Umbilical cord (tissue), 2 donors: ENCODE data around the gene SAYSD1. TPM values are rescaled to one million over a fixed set of nuclear protein-coding genes. Genes with fewer than 3 reads are reported as not detected.

Source experiments
- DNase-seq: peaks from one replicate; pipeline ENCODE4 v3.0.0-alpha.2; 2015; ENCODE audit warnings: low spot score
- total RNA-seq: library from RNA; depleted of rRNA; stranded (reverse); fragments of >200 nt; gene quantifications from one replicate; pipeline ENCODE4 v1.2.3, GENCODE V29; 2014; ENCODE audit warnings: low replicate concordance; ENCODE audit not compliant: insufficient read depth

The SAYSD1 gene
- total RNA-seq, 1 donor from 2014 or later: 39.2 TPM

- DNase-seq: no peak
These were observed 6.7 kb downstream of the SAYSD1 start for GRCh38 chr6:39108041-39108839.

- peak; percentile 3 for DNase-seq
These were observed 7.3 kb downstream of the SAYSD1 start for GRCh38 chr6:39107641-39108040.

- no peak for DNase-seq
These were observed 8.0 kb downstream of the SAYSD1 start for GRCh38 chr6:39107034-39107433.

- no peak for DNase-seq
These were observed 10.5 kb downstream of the SAYSD1 start for GRCh38 chr6:39104528-39104927.

GRCh38 chr6:39102821-39103136, 12.2 kb downstream of the SAYSD1 start:
- DNase-seq: no peak

GRCh38 chr6:39102071-39102820, 12.7 kb downstream of the SAYSD1 start:
- peak; percentile 88 for DNase-seq

- DNase-seq: no peak
These were observed 14.6 kb downstream of the SAYSD1 start for GRCh38 chr6:39100358-39100757.

GRCh38 chr6:39095578-39095977, 19.4 kb downstream of the SAYSD1 start:
- DNase-seq: no peak

- no peak for DNase-seq
These were observed 21.8 kb downstream of the SAYSD1 start for GRCh38 chr6:39093149-39093708.

GRCh38 chr6:39092124-39092523, 22.9 kb downstream of the SAYSD1 start:
- peak; percentile 8 for DNase-seq

GRCh38 chr6:39091220-39091619, 23.8 kb downstream of the SAYSD1 start:
- no peak for DNase-seq

GRCh38 chr6:39090036-39090435, 24.9 kb downstream of the SAYSD1 start:
- no peak for DNase-seq

- DNase-seq: peak; percentile 81
These were observed 26.7 kb downstream of the SAYSD1 start for GRCh38 chr6:39088331-39088730.

GRCh38 chr6:39087197-39087596, 27.8 kb downstream of the SAYSD1 start:
- no peak for DNase-seq

GRCh38 chr6:39086711-39087110, 28.3 kb downstream of the SAYSD1 start:
- no peak for DNase-seq

- no peak for DNase-seq
These were observed 28.7 kb downstream of the SAYSD1 start for GRCh38 chr6:39086294-39086693.

GRCh38 chr6:39085129-39085797, 29.7 kb downstream of the SAYSD1 start:
- DNase-seq: no peak

GRCh38 chr6:39084506-39084905, 30.5 kb downstream of the SAYSD1 start:
- peak; percentile 31 for DNase-seq

GRCh38 chr6:39083231-39083634, 31.8 kb downstream of the SAYSD1 start:
- no peak for DNase-seq

- DNase-seq: no peak
These were observed 32.7 kb downstream of the SAYSD1 start for GRCh38 chr6:39082310-39082709.

GRCh38 chr6:39080246-39080875, 34.6 kb downstream of the SAYSD1 start:
- DNase-seq: no peak
